SH-SY5Y (cell line): ENCODE data around the gene GPR17.

Experiments used
- GATA2 ChIP-seq: IDR thresholded peaks from 2 replicates; pipeline ENCODE4 v1.6.1; 2011; ENCODE audit warnings: mild to moderate bottlenecking, low read depth, low read length
- GATA3 ChIP-seq: IDR thresholded peaks from 2 replicates; pipeline ENCODE4 v1.6.1; 2011; ENCODE audit warnings: low read depth, mild to moderate bottlenecking, low read length, moderate library complexity

DNA sequence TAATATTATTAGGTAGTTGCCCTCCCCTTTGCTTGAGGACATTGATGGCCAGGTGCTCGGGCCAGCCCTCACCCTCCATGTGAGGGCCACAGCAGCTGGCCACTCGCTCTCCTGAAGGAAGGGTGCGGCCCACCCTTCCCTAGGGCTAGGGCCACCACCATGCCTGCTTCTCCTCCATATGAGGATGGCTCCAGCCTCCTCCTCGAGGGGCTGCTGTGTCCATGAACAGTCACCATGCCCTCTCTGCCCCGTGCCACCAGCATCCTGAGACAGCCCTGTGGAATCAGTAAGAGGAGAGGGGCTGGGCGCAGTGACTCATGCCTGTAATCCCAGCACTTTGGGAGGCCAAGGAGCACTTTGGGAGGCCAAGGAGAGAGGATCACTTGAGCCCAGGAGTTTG is 2.4 kb downstream of the GPR17 start:
- TF ChIP-seq GATA2 (no peak), GATA3 (no peak)
